RWPE2 (cell line): ENCODE data around the gene VIT.
A peak's percentile ranks its signal among the peaks of the same experiment; 100 is the strongest.

Source experiments
- ATAC-seq: fragments of 200-7000 bp; cut with Tn5 transposase; 3 replicates; pipeline ENCODE4 v1.9.1; 2021; ENCODE audit warnings: low read depth
- DNase-seq: peaks from one replicate; pipeline ENCODE4 v3.0.0-alpha.2; 2020; ENCODE audit warnings: low spot score
- H3K27ac ChIP-seq: fragments of 450-650 bp; 2 replicates; pipeline ENCODE4 v1.5.1; 2017; ENCODE audit warnings: mild to moderate bottlenecking; ENCODE audit not compliant: poor library complexity, severe bottlenecking
- H3K27me3 ChIP-seq: fragments of 250-450 bp; sonication (Bioruptor Pico); 2 replicates; pipeline ENCODE4 v1.5.1; 2021; ENCODE audit warnings: mild to moderate bottlenecking, moderate library complexity; ENCODE audit not compliant: insufficient read depth, poor library complexity, severe bottlenecking
- H3K36me3 ChIP-seq: fragments of 250-450 bp; sonication (Bioruptor Pico); 2 replicates; pipeline ENCODE4 v1.5.1; 2020; ENCODE audit warnings: low read depth, mild to moderate bottlenecking, moderate library complexity
- H3K4me1 ChIP-seq: fragments of 250-450 bp; sonication (Bioruptor Pico); 2 replicates; pipeline ENCODE4 v1.5.1; 2021; ENCODE audit warnings: mild to moderate bottlenecking, moderate library complexity; ENCODE audit not compliant: insufficient read depth, poor library complexity, severe bottlenecking
- H3K4me3 ChIP-seq: fragments of 250-450 bp; sonication (Bioruptor Pico); 2 replicates; pipeline ENCODE4 v1.5.1; 2021; ENCODE audit warnings: mild to moderate bottlenecking, moderate library complexity; ENCODE audit not compliant: severe bottlenecking
- H3K9me3 ChIP-seq: fragments of 250-450 bp; sonication (Bioruptor Pico); 2 replicates; pipeline ENCODE4 v1.5.1; 2021; ENCODE audit warnings: mild to moderate bottlenecking, moderate library complexity; ENCODE audit not compliant: severe bottlenecking
- CTCF ChIP-seq: fragments of 450-650 bp; IDR thresholded peaks from one replicate; pipeline ENCODE4 v1.5.1; 2017; ENCODE audit warnings: mild to moderate bottlenecking, moderate library complexity; ENCODE audit not compliant: poor library complexity, severe bottlenecking

Gene VIT

GRCh38 chr2:36783246-36783645, 86.7 kb downstream of the VIT start:
- H3K4me3 ChIP-seq: no peak overlapping the region
- no peak for ATAC-seq
- peaks cover 4% of the 10 kb centered on the region for H3K4me1 ChIP-seq
- no peaks in the 10 kb centered on the region for H3K36me3 ChIP-seq
- no peak for TF ChIP-seq CTCF
- H3K27me3 ChIP-seq: no peaks in the 10 kb centered on the region
- H3K9me3 ChIP-seq: no peaks in the 10 kb centered on the region
- no peak overlapping the region for H3K27ac ChIP-seq
- DNase-seq: no peak

GRCh38 chr2:36785179-36785795, 88.8 kb downstream of the VIT start:
- no peaks in the 10 kb centered on the region for H3K36me3 ChIP-seq
- DNase-seq: no peak
- H3K4me1 ChIP-seq: no peaks in the 10 kb centered on the region
- H3K27ac ChIP-seq: no peak overlapping the region
- H3K27me3 ChIP-seq: no peaks in the 10 kb centered on the region
- no peak overlapping the region for H3K4me3 ChIP-seq
- peak; percentile 87 for ATAC-seq
- TF ChIP-seq CTCF: peak; percentile 97
- H3K9me3 ChIP-seq: no peaks in the 10 kb centered on the region

- no peak for ATAC-seq
- H3K36me3 ChIP-seq: no peaks in the 10 kb centered on the region
- no peak overlapping the region for H3K4me3 ChIP-seq
- no peak for DNase-seq
- TF ChIP-seq CTCF: no peak
- H3K9me3 ChIP-seq: no peaks in the 10 kb centered on the region
- H3K27me3 ChIP-seq: no peaks in the 10 kb centered on the region
- H3K27ac ChIP-seq: no peak overlapping the region
- H3K4me1 ChIP-seq: no peaks in the 10 kb centered on the region
Measured at GRCh38 chr2:36789181-36789804, 92.8 kb downstream of the VIT start.

GRCh38 chr2:36792951-36793350, 96.4 kb downstream of the VIT start:
- Histone ChIP-seq H3K27ac (no peak overlapping the region), H3K36me3 (no peaks in the 10 kb centered on the region), H3K4me3 (no peak overlapping the region), H3K9me3 (no peaks in the 10 kb centered on the region), H3K4me1 (no peaks in the 10 kb centered on the region), H3K27me3 (no peaks in the 10 kb centered on the region)
- DNase-seq (no peak), ATAC-seq (no peak)
- TF ChIP-seq CTCF: no peak
